ENCODE measurements around the gene MPHOSPH10. TPM values are rescaled to one million over a fixed set of nuclear protein-coding genes. Genes with fewer than 3 reads are reported as not detected.
"Not testable (repeated sequence)": the region's sequence is repeated elsewhere in the genome, so short reads cannot be mapped to it uniquely, and the experiment has no call there.

The MPHOSPH10 gene
- total RNA-seq: 69.4 and 74.5 TPM in 2 replicates

DNA sequence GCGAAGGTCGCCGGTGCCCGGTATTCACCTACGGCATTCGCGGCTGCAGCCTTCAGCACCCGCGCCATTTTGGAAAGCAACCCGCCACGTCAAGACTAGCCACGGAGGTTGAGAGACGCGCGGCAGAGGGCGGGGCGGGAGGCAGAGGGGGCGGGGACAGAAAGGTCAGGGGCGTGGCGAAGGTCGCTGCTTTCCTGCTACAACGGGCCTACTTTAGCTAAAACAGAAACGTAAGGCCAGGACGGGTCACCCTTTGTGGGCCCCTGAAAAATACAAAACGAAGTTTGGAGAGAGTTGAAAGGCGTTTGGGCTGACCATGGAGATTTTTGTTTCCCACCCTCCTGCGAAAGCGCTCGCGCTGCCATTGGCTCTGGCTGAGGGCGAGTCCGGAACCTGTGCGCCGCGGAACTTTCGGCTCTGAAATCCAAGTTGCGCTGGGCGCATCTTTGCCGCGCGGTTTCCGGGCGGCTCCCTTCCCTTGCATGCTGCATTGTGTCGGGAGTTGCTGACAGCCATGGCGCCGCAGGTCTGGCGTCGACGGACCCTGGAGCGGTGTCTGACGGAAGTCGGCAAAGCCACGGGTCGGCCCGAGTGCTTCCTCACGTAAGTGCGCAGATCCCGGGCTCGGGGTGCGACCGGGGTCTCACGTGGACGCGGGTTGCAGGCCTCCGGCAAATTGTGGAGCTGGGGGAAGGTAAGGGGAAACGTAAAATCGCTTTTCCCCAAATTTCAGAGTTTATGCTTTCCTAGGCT is at the start of gene MPHOSPH10, which contains the start of gene MCEE:
MPHOSPH10 (plus strand) TSS at position 483 of the 753 bp plus-strand sequence; CDS start at position 515, 32 bp downstream.
MCEE (minus strand) TSS at position 78 of the 753 bp plus-strand sequence; CDS start at position 68, 10 bp downstream.
- intact Hi-C loops (cut with micrococcal nuclease): loop anchor here (1.0 kb wide), 5 partner anchors 62 to 201 kb away; partner anchors contain the start of genes NAGK, PAIP2B, TEX261 and ZNF638
- H3K4me1 Mint-ChIP-seq: peaks cover 8% of the 10 kb centered on the region
- H3K4me3 Mint-ChIP-seq: no peak within 1 kb of the TSS
- H3K36me3 Mint-ChIP-seq (ENCODE audit: low read depth): peaks cover 13% of the 10 kb centered on the region
- H3K27ac Mint-ChIP-seq: no peak within 1 kb of the TSS
- no peaks in the 10 kb centered on the region for H3K27me3 Mint-ChIP-seq
- H3K9me3 Mint-ChIP-seq: no peaks in the 10 kb centered on the region
- peak; percentile 97 for DNase-seq

DNA sequence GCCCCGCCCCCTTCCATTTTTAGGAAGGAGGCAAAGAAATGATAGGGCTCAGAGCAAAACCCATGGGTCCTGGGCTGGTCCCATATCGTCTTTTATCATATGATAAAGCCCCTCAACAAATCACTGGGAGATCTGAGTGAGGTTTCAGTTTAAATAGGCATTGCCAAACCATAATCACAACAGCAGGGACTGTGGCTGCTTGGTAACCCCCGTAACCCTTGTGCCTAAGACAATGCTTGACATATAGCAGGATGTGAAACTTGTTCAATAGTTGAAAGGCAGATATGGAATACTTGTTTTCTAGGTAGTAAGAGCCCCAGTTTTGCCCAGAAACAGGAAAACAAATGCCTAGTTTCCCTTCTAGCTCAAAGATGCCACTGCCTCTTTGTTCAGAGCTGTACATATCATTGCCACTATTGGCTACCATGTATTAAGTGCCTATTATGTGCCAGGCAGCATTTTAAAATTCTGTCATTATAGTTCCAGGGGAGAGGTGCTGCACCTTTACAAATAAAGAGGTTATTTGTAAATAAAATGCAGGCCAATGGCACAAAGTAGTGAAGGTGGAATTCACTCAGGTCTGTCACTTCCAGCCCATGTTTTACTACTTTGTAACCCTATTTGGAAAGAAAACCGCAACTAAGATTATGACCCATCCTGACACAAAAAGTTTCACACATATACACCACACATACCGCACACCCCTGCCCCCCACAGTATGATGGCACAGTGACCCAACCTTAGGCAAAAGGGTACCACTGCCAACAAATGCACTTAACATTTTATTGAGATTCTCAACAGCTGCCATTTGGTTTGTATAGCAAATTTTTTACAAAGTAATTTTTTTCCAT is 47.8 kb upstream of the MPHOSPH10 start:
- Mint-ChIP-seq H3K4me3 (no peak overlapping the region), H3K27ac (peak overlapping the region; percentile 45), H3K4me1 (peaks cover 6% of the 10 kb centered on the region), H3K9me3 (no peaks in the 10 kb centered on the region), H3K36me3 (ENCODE audit: low read depth) (peaks cover 8% of the 10 kb centered on the region), H3K27me3 (peaks cover 7% of the 10 kb centered on the region)
- intact Hi-C loops (cut with micrococcal nuclease): loop anchor here (2.0 kb wide), 1 partner anchor 14 kb away; the partner anchor contains the start of gene NAGK
- DNase-seq: no peak

DNA sequence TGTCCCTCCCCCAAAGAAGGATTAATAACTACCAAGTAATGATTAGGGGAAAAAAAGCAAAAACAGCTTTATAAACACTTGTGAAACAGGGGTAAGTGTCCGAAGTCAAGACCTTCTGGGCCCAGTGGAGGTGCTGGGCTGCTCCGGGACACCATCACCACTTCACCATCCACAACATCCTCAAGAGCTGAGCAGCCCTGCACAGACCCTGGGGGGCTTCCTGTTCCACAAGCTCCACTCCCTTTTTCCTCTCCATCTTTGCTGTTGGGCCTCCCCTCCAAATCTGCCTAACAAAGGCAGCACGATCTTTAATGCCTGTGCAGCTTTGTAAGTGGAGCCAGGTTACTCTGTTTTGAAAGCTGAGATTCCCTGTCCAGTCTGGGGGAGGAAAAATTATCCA is 47.1 kb upstream of the MPHOSPH10 start:
- not testable (repeated sequence) for DNase-seq; H3K4me3 Mint-ChIP-seq; H3K27me3 Mint-ChIP-seq; H3K9me3 Mint-ChIP-seq; H3K4me1 Mint-ChIP-seq; H3K36me3 Mint-ChIP-seq (ENCODE audit: low read depth); H3K27ac Mint-ChIP-seq
- intact Hi-C loops (cut with micrococcal nuclease): loop anchor here (2.0 kb wide), 1 partner anchor 14 kb away; the partner anchor contains the start of gene NAGK

DNA sequence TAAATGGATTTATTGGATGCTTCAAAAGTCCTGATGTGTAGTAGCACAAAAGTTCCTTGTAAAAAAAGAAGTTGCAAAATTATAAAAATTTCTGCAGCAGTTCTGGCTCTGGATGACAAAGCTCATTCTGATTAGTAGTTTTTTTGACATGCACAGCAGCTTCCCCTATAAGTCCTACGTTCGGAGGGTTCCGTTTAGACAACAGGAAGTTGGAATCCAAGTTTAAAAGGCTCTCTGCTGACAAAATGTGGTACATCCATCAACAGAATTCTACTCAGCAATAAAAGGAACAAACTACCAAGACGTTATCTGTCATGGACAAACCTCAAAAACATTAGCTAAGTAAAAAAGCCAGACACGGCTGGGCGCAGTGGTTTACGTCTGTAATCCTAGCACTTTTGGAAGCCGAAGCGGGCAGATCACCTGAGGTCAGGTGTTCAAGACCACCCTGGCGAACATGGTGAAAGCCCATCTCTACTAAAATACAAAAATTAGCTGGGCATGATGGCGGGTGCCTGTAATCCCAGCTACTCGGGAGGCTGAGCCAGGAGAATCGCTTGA is 46.6 kb upstream of the MPHOSPH10 start:
- intact Hi-C loops (cut with micrococcal nuclease): loop anchor here (2.0 kb wide), 1 partner anchor 15 kb away; the partner anchor contains the start of gene NAGK
- not testable (repeated sequence) for H3K9me3 Mint-ChIP-seq; H3K4me3 Mint-ChIP-seq; H3K27ac Mint-ChIP-seq; H3K4me1 Mint-ChIP-seq; H3K36me3 Mint-ChIP-seq (ENCODE audit: low read depth); H3K27me3 Mint-ChIP-seq; DNase-seq

DNA sequence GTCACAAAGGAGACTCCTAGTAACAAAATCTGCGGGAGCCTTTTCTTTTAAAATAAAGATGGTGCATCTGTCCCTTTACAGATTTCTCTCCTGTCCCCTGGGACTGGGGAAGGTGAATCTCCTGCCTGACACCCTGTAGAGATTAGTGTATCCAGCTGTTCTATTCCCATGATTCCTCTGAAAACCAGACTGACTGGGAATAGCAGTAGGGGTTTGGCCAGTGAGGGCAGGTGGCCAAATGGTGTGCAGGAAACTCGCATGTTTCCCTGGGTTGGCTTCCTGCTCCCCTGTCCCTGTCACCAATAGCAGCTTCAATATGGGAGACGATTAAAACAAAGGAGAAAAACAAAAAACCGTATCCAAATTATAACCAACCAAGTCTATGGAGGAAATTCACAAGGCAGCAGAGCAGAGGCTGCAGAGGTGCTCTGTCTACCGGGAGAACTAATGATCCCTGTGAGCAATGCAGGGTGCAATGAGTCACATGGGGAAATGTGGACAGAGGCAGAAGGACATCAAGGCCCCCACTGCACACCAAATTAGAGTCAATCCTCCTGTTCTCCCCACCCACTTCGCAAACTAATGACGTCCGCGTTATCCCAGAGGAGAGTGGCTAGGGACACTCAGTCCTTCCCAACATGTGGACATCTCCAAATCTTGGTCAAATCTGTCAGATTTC is 45.0 kb upstream of the MPHOSPH10 start:
- H3K4me3 Mint-ChIP-seq; DNase-seq; intact Hi-C loops (cut with micrococcal nuclease); H3K36me3 Mint-ChIP-seq (ENCODE audit: low read depth); H3K4me1 Mint-ChIP-seq; H3K9me3 Mint-ChIP-seq; H3K27ac Mint-ChIP-seq; H3K27me3 Mint-ChIP-seq: not testable (repeated sequence)

GRCh38 chr2:71089475-71089874 is 41.0 kb upstream of the MPHOSPH10 start:
- intact Hi-C loops (cut with micrococcal nuclease); DNase-seq; H3K36me3 Mint-ChIP-seq (ENCODE audit: low read depth); H3K27me3 Mint-ChIP-seq; H3K4me1 Mint-ChIP-seq; H3K9me3 Mint-ChIP-seq; H3K4me3 Mint-ChIP-seq; H3K27ac Mint-ChIP-seq: not testable (repeated sequence)

- H3K4me1 Mint-ChIP-seq; H3K27ac Mint-ChIP-seq; H3K9me3 Mint-ChIP-seq; H3K36me3 Mint-ChIP-seq (ENCODE audit: low read depth); intact Hi-C loops (cut with micrococcal nuclease); DNase-seq; H3K27me3 Mint-ChIP-seq; H3K4me3 Mint-ChIP-seq: not testable (repeated sequence)
Observed at GRCh38 chr2:71091808-71092207, 38.6 kb upstream of the MPHOSPH10 start.

DNA sequence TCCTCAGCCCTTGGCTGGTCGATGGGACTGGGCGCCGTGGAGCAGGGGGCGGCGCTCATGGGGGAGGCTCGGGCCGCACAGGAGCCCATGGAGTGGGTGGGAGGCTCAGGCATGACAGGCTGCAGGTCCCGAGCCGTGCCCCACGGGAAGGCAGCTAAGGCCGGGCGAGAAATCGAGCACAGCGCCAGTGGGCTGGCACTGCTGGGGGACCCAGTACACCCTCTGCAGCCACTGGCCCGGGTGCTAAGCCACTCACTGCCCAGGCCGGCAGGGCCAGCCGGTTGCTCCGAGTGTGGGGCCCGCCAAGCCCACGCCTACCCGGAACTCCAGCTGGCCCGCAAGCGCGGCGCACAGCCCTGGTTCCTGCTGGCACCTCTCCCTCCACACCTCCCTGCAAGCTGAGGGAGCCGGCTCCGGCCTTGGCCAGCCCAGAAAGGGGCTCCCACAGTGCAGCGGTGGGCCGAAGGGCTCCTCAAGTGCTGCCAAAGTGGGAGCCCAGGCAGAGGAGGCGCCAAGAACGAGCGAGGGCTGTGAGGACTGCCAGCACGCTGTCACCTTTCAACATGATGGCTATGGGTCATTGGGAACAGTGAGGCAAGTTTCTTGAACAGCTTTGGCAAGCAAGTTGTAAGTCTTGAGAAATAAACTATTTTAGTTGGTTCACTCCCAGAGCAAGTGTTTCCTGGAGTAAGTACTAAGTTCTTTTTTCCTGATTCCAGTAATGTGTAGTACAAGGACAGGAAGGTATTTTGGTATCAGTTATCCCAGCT is 37.8 kb upstream of the MPHOSPH10 start:
- H3K4me3 Mint-ChIP-seq; H3K27ac Mint-ChIP-seq; DNase-seq; H3K36me3 Mint-ChIP-seq (ENCODE audit: low read depth); H3K27me3 Mint-ChIP-seq; H3K9me3 Mint-ChIP-seq; intact Hi-C loops (cut with micrococcal nuclease); H3K4me1 Mint-ChIP-seq: not testable (repeated sequence)

DNA sequence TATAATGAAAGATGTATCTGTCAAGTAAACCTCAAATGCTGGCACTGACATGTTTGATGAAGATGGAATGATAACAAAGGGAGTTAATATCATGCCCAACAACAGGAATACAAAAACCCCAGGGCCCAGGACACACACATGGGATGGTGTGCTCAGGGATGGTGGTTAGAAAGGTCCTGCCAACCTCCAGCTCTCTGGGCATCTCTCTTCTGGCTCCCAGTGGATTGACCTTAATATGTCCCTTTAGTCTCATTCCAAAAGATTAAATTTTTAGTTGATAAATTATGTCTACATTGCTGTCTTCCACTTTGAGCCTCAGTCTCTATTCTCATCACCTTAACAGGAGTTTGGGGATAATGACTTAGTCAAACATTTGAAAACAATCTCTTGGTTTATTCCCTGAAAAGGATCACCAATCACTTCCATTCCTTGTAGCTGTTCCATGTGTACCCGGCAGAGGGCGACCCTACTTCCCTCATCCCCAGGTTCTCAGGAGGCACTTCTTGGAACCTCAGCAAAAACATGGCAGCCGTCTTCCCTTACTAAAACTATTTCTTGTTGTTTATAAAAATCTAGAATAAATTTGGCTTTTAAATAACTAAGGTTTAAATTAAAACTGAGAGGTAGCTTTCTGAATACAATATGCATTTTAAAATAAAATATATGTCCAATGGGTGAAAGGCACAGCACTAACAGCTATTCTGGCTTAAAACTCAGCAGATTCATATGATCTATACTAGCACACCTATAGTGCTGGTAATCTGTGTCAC is 30.1 kb upstream of the MPHOSPH10 start:
- peak; percentile 78 for DNase-seq
- Mint-ChIP-seq H3K9me3 (no peaks in the 10 kb centered on the region), H3K36me3 (ENCODE audit: low read depth) (peaks cover under 1% of the 10 kb centered on the region), H3K27ac (no peak overlapping the region), H3K4me1 (no peaks in the 10 kb centered on the region), H3K27me3 (peaks cover 10% of the 10 kb centered on the region), H3K4me3 (no peak overlapping the region)
- intact Hi-C loops (cut with micrococcal nuclease): no loop called here

GRCh38 chr2:71101656-71102055 is 28.8 kb upstream of the MPHOSPH10 start:
- H3K4me1 Mint-ChIP-seq: no peaks in the 10 kb centered on the region
- peaks cover 8% of the 10 kb centered on the region for H3K27me3 Mint-ChIP-seq
- intact Hi-C loops (cut with micrococcal nuclease): no loop called here
- peaks cover 2% of the 10 kb centered on the region for H3K36me3 Mint-ChIP-seq (ENCODE audit: low read depth)
- no peak overlapping the region for H3K27ac Mint-ChIP-seq
- DNase-seq: no peak
- H3K9me3 Mint-ChIP-seq: no peaks in the 10 kb centered on the region
- H3K4me3 Mint-ChIP-seq: no peak overlapping the region

DNA sequence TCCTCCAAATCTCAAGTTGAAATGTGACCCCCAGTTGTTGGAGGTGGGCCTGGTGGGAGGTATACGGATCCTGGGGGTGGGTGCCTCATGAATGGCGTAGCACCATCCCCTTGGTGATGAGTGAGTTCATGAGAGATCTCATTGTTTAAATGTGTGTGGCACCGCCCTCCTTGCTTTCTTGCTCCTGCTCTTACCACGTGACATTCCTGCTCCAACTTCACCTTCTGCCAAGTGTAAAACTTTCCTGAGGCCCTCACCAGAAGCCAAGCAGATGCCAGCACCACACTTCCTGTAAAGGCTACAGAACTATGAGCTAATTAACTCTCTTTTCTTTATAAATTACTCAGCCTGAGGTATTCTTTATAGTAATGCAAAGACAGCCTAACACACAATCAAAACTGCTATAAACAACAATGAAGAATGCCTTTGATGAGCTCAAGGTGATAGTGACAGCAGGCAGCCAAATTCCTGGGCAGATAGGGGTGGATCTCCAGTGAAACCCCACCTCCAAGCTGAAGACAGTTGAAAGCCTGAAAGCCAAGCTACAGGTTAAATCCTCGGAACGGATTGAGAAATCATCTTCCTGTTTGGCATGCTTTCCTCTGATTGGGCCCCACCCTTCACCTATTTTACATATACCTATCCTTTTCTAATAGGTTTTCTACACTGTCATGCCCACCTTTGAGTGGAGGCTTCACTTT is 27.3 kb upstream of the MPHOSPH10 start:
- DNase-seq: no peak
- no peaks in the 10 kb centered on the region for H3K4me1 Mint-ChIP-seq
- H3K27me3 Mint-ChIP-seq: peaks cover 3% of the 10 kb centered on the region
- no peaks in the 10 kb centered on the region for H3K9me3 Mint-ChIP-seq
- no peak overlapping the region for H3K4me3 Mint-ChIP-seq
- peaks cover 3% of the 10 kb centered on the region for H3K36me3 Mint-ChIP-seq (ENCODE audit: low read depth)
- intact Hi-C loops (cut with micrococcal nuclease): no loop called here
- no peak overlapping the region for H3K27ac Mint-ChIP-seq

DNA sequence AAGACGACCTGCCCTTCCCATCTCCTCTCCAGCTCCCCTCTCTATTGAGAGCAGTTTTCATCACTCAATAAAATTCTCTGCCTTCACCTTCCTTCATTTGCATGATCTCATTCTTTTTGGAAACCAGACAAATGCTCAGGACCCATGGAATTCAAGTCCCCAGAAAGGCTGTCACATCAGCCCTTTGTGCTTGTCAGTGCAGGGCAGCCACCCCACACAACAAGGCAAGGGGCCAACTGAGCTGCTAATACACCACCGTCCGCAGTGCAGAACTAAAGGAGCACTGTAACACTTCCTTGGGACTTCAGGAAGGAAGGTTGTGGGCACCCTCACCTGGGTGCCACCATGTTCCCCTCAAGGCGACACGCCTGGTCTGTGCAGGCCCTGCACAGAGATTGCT is 26.6 kb upstream of the MPHOSPH10 start:
- H3K4me1 Mint-ChIP-seq: no peaks in the 10 kb centered on the region
- no peak for DNase-seq
- peaks cover 8% of the 10 kb centered on the region for H3K36me3 Mint-ChIP-seq (ENCODE audit: low read depth)
- intact Hi-C loops (cut with micrococcal nuclease): no loop called here
- peaks cover 3% of the 10 kb centered on the region for H3K27me3 Mint-ChIP-seq
- H3K4me3 Mint-ChIP-seq: no peak overlapping the region
- H3K27ac Mint-ChIP-seq: no peak overlapping the region
- no peaks in the 10 kb centered on the region for H3K9me3 Mint-ChIP-seq

All from activated CD4-positive, alpha-beta T cell treated with anti-CD3 and anti-CD28 coated beads, Interleukin-2, amount 10 ng/mL, durations not matched to agents 24 days and 14 days (primary cell).